SH-SY5Y (cell line): ENCODE data around the gene AHNAK.

Source experiments
- GATA2 ChIP-seq: IDR thresholded peaks from 2 replicates; pipeline ENCODE4 v1.6.1; 2011; ENCODE audit warnings: mild to moderate bottlenecking, low read depth, low read length
- GATA3 ChIP-seq: IDR thresholded peaks from 2 replicates; pipeline ENCODE4 v1.6.1; 2011; ENCODE audit warnings: low read depth, mild to moderate bottlenecking, low read length, moderate library complexity

AHNAK gene

GRCh38 chr11:62433904-62434276 is 112.7 kb downstream of the AHNAK start:
- TF ChIP-seq GATA3 (no peak), GATA2 (no peak)

GRCh38 chr11:62433141-62433903 is 113.3 kb downstream of the AHNAK start:
- TF ChIP-seq GATA2: no peak

DNA sequence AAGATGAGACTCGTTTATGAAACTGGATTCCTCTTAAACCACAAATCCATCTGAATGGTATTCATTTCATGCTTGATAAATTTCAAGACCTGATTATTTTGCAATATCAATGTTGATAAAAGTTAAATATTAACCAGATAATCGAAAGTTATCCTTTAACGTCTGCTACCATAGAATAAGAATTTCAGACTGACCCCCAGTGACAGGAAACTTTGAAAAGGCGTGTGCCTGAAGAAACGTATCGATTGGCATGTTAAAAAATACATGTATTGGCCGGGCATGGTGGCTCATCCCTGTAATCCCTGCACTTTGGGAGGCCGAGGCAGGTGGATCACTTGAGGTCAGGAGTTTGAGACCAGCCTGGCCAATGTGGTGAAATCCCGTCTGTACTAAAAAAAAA is 113.9 kb downstream of the AHNAK start:
- TF ChIP-seq GATA2 (no peak), GATA3 (no peak)

- TF ChIP-seq GATA2 (no peak), GATA3 (no peak)
Measured at GRCh38 chr11:62431171-62431901, 115.3 kb downstream of the AHNAK start.

DNA sequence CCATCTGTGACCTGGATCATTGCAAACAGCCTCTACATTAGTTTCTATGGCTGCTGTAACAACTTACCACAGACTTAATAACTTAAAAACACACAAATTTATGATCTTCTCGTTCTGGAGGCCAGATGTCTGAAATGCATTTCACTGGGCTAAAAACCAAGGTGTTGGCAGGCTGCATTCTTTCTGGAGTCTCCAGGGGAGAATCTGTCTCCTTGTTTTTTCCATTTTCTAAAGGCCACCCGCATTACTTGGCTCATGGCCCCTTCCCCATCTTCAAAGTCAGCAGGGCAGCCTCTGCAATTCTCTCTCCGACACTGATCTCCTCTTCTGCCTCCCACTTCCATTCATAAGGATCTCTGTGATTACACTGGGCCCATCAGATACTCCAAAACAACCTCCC is 116.2 kb downstream of the AHNAK start:
- TF ChIP-seq GATA2 (no peak), GATA3 (no peak)

DNA sequence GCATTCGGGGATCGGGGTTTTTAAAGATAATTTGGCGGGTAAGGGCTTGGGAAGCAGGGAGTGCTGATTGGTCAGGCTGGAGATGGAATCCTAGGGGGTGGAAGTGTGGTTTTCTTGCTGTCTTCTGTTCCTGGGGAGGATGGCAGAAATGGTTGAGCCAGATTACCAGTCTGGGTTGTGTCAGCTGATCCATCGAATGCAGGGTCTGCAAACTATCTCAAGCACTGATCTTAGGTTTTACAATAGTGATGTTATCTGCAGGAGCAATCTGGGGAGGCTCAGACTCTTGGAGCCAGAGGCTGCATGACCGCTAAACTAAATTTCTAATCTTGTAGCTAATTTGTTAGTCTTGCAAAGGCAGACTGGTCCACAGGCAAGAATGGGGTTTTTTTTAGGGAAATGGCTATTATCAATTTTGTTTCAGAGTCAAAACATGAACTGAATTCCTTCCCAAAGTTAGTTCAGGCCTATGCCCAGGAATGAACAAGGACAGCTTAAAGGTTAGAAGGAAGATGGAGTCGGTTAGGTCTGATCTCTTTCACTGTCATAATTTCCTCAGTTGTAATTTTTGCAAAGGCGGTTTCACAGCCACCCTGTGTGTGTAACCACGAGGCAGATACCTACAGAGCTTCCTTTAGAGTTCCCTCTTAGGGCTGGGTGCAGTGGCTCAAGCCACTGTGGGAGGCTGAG is 117.6 kb downstream of the AHNAK start:
- TF ChIP-seq GATA2: peak; percentile 96
- peak; percentile 89 for TF ChIP-seq GATA3

- TF ChIP-seq GATA2 (peak; percentile 66), GATA3 (no peak)
Measured at GRCh38 chr11:62427630-62428233, 118.9 kb downstream of the AHNAK start.

DNA sequence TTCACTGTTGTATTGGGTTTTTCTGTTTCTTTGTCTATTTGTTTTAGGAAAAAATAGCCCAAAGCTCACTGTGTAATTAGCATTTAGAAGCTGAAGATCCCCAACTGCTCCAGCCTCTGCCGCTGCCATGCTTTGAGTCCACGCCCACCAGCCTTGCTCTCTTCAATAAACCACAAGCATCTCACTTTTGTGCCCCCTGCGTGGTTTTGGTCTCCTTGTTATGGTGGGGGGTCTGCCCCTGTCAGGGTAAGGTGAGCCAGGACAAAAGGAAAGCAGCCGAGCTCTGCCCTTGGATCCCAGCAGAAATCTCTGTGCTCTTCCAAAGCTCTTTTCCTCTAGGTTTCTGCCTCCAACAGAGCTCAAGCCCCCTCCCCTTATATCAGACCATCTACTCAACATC is 123.6 kb downstream of the AHNAK start:
- TF ChIP-seq GATA2 (no peak), GATA3 (no peak)

DNA sequence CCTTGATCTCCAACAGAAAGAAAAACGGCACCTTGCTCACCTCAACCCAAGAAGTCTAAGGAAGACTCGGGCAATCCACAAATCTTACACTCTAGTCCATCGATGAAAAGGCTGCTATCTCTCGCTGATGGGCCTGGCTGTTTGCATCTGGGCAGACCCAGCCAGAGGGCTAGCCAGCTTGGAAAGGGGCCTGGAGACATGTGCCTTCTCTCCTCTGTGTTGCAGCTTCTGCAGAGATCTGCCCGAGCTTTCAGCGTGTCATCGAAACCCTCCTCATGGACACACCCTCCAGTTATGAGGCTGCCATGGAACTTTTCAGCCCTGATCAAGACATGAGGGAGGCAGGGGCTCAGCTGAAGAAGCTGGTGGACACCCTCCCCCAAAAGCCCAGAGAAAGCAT is 124.6 kb downstream of the AHNAK start:
- no peak for TF ChIP-seq GATA2
- TF ChIP-seq GATA3: no peak

DNA sequence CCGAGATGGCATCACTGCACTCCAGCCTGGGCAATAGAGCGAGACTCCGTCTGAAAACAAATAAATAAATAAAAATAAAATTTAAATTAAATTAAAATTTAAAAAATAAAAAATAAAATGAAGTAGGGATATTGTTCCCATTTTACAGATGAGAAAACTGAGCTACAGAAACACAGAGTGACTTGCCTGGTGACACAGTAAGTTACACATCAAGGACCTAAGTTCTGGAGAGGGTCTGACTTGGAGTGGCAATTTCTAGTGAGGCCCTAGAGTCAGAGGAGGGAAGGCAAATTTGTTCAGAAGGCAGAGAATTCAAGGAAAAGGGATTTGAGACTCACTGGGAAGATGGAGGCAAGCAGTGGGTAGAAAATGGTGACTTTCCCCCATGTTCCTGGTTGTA is 125.7 kb downstream of the AHNAK start:
- TF ChIP-seq GATA3 (no peak), GATA2 (no peak)

DNA sequence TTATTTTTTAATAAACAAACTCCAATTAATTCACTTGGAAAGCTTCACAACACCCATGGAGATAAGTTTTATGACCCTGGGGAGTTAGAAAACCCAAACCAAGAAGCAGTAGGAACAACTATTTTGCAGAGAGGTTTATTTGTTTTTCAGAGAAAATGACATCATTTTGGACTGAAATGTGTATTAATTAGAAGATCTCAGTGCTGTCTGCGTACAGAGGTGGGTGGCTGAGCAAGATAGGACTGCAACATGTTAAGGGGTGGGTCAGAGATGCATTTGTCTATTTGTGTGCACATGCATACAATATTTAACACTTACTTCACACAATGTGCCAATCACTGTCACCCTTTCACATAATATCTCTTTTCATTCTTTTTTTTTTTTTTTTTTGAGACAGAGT is 126.7 kb downstream of the AHNAK start:
- TF ChIP-seq GATA2: no peak
- no peak for TF ChIP-seq GATA3

GRCh38 chr11:62419314-62419929 is 127.2 kb downstream of the AHNAK start:
- TF ChIP-seq GATA2 (no peak), GATA3 (no peak)

- no peak for TF ChIP-seq GATA3
- TF ChIP-seq GATA2: no peak
Measured at GRCh38 chr11:62418733-62419132, 127.9 kb downstream of the AHNAK start, which contains the start of gene SCGB1A1. Gene SCGB1A1 (plus strand): TSS chr11:62419033. CDS start chr11:62419096, 63 bp downstream.

GRCh38 chr11:62418136-62418535 is 128.5 kb downstream of the AHNAK start:
- TF ChIP-seq GATA2 (no peak), GATA3 (no peak)
